GM10248 (cell line): ENCODE data around the gene MRPL3.

ENCODE experiments used
- CTCF ChIA-PET: fragments of 300-600 bp; sonication (Branson Sonifier 250); formaldehyde crosslinking; extraction: SDS; loops from one replicate; lab custom pipeline; 2021; ENCODE audit warnings: antibody characterized with exemption; lab: Yijun Ruan, JAX
- POLR2A ChIA-PET: fragments of 350-650 bp; sonication (Branson Sonifier 250); formaldehyde crosslinking; extraction: SDS; loops from one replicate; lab custom pipeline; 2020; ENCODE audit warnings: antibody characterized with exemption; lab: Yijun Ruan, JAX
- DNase-seq: peaks from one replicate; pipeline ENCODE4 v3.0.0; 2012; ENCODE audit errors: extremely low spot score
- CTCF ChIP-seq: IDR thresholded peaks from 2 replicates; pipeline ENCODE4 v1.5.1; 2012; ENCODE audit warnings: mild to moderate bottlenecking, low read depth; ENCODE audit errors: extremely low read depth, missing control alignments, control extremely low read depth

Gene MRPL3

GRCh38 chr3:131444180-131444579 is 58.6 kb downstream of the MRPL3 start:
- CTCF ChIA-PET = interaction anchor here (1.8 to 1.9 kb wide), 2 partner anchors 14 to 36 kb away, joined by 4 to 5 read pairs; no protein-coding TSS in a partner anchor
- no peak for TF ChIP-seq CTCF
- no peak for DNase-seq
- POLR2A ChIA-PET = no interaction called here

GRCh38 chr3:131439084-131439483 is 63.7 kb downstream of the MRPL3 start:
- ChIA-PET CTCF (no interaction called here), POLR2A (no interaction called here)
- DNase-seq = no peak
- TF ChIP-seq CTCF = no peak

- TF ChIP-seq CTCF = no peak
- DNase-seq = no peak
- POLR2A ChIA-PET = no interaction called here
- CTCF ChIA-PET = no interaction called here
Measured at GRCh38 chr3:131435000-131435399, 67.8 kb downstream of the MRPL3 start.

- POLR2A ChIA-PET = no interaction called here
- no peak for TF ChIP-seq CTCF
- CTCF ChIA-PET = no interaction called here
- DNase-seq = no peak
Measured at GRCh38 chr3:131432441-131432840, 70.3 kb downstream of the MRPL3 start.

- no peak for TF ChIP-seq CTCF
- ChIA-PET CTCF (no interaction called here), POLR2A (no interaction called here)
- no peak for DNase-seq
Measured at GRCh38 chr3:131431754-131432153, 71.0 kb downstream of the MRPL3 start.

- ChIA-PET CTCF (no interaction called here), POLR2A (no interaction called here)
- TF ChIP-seq CTCF = no peak
- DNase-seq = no peak
Measured at GRCh38 chr3:131427226-131427625, 75.5 kb downstream of the MRPL3 start.

GRCh38 chr3:131421957-131422498 is 80.7 kb downstream of the MRPL3 start:
- CTCF ChIA-PET = interaction anchor here (1.1 kb wide), 1 partner anchor 36 kb away, joined by 3 read pairs; no protein-coding TSS in a partner anchor
- no peak for TF ChIP-seq CTCF
- no peak for DNase-seq
- POLR2A ChIA-PET = no interaction called here
